Pons (tissue), 1 donor: ENCODE measurements around the gene MRRF.

Experiments used
- DNase-seq: peaks from one replicate; pipeline ENCODE4 v3.0.0-alpha.2; 2016; ENCODE audit warnings: low spot score

MRRF gene

DNA sequence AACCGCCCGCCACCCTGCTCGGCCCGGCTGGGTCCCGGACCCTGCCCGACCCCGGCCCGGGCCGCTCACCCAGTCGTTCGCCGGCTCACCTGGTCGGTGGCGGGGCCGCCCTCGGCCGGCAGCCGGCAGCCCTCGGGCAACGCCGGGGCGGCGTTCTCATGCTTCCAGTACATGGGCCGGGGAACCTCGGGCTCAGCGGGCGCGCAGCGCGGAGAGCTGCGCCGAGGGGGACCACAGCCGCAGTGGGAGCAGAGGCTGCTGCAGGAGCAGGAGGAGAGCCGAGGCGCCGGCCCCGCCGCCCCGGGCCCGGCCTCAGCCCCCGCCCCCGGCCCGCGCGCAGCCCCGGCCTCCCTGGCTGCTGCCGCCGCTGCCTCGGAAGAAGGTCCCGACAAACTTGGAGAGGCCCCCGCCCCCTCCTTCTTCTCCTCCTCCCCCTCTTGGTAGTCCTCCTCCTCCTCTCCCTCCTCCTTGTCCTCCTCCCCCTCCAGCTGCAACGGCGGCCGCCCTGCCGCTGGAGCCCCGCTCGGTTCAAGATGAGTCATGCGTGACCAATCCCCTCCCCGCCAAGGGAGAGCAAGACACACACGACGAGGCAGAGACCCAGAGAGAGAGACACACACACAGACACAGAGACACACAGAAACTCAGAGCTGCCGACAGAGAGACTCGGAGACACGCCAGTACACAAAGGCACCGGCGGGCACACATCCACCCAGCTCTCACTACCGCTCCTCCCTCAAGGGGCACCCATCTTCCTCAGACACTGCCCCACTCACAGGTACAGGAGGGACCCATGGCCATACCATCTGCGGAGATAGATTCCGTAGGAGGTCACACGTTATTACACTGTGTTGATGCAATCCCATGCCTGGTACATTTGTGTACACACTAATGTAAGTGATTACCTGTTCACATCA is 35.9 kb upstream of the MRRF start, which contains the start of gene LHX6:
Gene LHX6 (minus strand): TSS at position 390 of the 917 bp plus-strand sequence. CDS start 217 bp downstream, at position 173.
- no peak for DNase-seq

- DNase-seq, result no peak
These were observed 35.2 kb upstream of the MRRF start for GRCh38 chr9:122229485-122229837.

GRCh38 chr9:122232796-122233306 is 31.8 kb upstream of the MRRF start:
- DNase-seq, result no peak

DNA sequence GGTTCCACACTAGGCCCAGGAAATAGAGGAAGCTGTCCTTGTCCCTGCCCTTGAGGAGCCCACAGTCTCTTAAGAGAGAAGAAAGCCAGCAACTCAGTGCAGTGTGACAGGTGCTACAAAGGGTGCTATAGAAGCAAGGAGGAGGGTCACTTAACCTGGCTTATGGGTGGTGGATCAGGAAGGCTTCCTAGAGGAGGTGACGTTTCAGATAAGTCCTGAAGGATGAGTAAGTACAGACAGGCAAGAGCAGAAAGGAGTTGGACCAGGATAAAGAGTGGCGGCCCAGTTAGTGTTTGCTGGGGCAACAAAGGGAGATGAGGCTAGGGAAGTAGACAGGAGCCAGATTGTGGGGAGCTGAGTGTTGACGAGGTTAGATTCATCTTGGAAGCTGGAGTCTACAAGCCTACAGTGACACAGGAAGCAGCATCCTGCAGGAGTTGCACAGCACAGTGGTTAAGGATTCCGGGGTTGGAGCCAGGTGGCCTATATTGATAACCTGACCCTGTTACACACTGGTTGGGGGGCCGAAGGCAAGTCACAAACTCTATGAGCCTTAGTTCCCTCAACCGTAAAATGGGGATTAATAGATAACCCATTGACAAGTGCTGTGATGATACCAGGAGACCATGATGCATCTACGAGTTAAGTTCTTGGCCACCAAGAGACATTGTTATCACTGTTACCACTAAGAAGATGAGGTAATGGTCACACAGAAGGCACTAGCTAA is 30.5 kb upstream of the MRRF start:
- DNase-seq, result no peak

GRCh38 chr9:122236681-122237080 is 28.0 kb upstream of the MRRF start:
- DNase-seq, result no peak

DNA sequence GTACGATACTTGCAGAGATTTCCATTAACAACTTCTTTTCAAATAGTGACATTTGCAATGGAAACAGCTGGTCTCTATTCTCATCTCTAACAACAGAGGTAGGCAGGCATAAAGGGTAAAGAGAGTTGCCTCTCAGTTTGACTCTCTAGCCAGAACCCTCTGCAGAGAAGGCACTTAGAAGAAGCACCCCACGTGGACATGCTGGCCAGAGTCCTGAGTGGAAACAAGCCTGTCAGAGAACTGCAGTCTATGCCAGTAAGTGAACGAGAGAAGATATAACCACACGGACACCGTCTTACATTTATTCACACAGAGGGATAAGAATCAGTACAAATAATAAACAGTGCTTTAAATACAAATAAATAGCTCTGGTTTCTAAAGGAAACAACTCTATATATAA is 25.0 kb upstream of the MRRF start:
- peak; percentile 48 for DNase-seq

GRCh38 chr9:122244349-122244748 is 20.3 kb upstream of the MRRF start:
- DNase-seq, result no peak

GRCh38 chr9:122246666-122247065 is 18.0 kb upstream of the MRRF start:
- no peak for DNase-seq

- no peak for DNase-seq
These were observed 16.2 kb upstream of the MRRF start for GRCh38 chr9:122248448-122248865.

GRCh38 chr9:122251351-122251750 is 13.3 kb upstream of the MRRF start:
- DNase-seq, result peak; percentile 85

GRCh38 chr9:122252796-122253195 is 11.9 kb upstream of the MRRF start:
- DNase-seq, result no peak

DNA sequence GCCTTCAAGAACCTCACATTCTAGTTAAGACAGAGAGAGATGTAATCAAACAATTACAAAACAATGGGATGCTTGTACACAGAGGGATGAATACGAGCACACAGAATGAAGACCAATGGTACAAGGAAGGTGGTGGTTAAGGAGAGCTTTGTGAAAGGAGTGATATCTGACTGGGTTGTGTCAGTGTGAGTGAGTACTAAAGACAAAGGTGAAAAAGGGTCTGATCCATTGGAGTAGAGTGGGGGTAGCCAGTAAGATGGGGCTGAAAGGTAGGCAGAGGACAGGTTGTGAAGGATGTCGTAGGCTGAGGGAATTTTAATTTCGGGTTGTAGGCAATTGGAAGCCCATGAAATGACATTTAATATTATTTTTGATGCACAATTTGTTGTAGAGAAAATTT is 9.9 kb upstream of the MRRF start:
- no peak for DNase-seq

GRCh38 chr9:122256206-122256605 is 8.5 kb upstream of the MRRF start:
- no peak for DNase-seq

DNA sequence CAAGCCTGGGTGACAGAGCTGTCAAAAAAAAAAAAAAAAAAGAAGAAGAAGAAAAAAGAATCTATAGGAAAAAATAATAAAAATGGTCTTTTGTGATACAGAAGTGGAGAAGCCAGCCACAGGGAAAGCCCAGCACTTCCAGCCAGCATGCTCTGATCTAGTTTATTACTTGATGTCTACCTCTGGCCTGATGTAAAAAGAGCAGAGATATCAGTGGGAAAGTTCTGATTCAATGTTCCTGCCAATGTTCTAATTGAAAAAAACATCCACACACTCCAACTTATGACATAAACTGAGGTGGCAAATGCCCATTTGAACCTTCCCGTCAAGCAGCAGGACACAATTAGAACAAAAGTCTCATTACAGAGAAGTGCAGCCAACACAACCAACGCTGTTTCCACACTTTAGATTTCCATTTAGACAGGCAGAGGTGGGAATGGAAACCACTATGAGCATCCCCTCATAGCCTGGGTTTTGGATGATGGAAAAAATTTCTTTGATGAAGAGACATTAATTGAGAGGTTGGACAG is 5.7 kb upstream of the MRRF start:
- DNase-seq, result no peak

- no peak for DNase-seq
These were observed 3.2 kb upstream of the MRRF start for GRCh38 chr9:122261469-122261881.

GRCh38 chr9:122262073-122262472 is 2.6 kb upstream of the MRRF start:
- DNase-seq, result no peak

DNA sequence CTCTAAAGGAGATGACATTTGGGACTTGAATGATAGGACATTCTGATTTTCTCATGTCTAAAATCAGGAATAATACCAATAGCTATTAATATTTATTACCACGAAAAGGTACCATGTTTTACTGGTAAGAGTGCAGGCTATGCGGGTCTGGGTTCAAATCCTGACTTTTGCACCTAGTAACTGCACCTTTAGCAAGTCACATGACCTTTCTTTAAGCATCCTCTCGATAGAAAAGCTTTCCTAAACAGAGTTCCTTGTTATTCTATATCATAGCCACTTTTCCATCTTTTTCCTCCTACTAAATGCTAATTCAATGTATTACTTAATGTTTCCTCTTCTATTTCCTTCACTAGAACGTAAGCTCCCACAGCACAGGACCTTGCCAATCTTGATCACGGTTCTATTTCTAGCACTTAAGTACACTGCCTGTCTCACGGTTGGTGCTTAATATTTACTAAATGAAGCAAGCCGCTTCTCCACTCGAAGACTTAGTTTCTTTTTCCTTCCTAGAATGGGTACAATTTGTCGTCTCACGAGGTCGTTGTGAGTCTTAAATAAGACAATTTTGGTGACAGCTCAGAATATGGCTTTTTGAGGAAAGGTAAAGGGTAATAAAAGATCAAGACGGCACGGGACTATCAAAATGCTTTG is 858 bp upstream of the MRRF start:
- no peak for DNase-seq

- peak; percentile 58 for DNase-seq
These were observed 650 bp downstream of the MRRF start for GRCh38 chr9:122265149-122265915.

DNA sequence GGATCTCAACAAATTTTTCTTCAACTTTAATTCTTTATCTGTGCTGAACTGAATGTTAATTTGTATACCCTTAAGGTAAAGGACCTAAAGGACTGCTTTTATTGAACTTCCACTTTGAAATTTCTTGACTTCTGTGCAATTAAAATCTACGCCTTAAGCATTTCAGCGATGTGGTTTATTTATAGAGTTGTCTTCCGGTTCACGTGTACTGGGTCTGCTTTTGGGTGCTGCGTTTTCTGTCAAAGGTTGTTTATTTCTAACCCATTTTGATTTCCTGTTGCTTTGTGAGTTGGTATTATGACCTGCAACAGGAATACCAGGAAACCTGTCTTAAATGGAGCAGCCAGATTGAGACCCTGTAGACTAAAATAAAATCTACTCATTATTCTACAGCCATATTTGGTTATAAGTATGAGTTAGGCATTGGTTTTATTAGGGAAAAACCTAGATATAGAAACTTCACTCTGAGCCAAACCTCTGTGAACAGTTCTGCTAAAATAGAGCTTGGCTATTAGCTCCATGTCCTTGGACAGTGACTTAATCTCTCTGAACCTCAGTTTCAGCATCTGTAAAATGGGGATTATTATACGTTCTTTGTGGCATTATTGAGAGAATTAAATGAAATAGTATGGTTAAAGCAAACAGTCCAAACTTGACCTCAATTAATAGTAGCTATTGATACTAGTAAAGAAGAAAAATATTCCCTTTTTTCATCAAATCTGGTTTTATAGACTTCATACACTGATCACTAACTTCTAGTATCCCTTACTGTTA is 3.5 kb downstream of the MRRF start:
- DNase-seq, result no peak

DNA sequence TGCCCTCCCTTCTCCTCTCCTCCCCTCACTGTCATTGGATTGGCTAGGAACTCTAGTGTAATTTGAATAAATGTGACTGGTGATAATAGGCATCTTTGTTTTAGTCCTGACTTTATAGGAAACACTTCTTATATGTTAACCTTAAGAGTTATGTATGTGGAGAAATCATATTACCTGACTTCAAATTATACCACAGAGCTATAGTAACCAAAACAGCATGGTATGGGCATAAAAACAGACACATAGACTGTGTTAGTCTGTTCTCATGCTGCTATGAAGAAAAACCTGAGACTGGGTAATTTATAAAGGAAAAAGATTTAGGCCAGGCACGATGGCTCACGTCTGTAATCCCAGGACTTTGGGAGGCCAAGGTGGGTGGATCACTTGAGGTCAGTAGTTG is 9.4 kb downstream of the MRRF start:
- DNase-seq, result no peak

- no peak for DNase-seq
These were observed 11.4 kb downstream of the MRRF start for GRCh38 chr9:122276096-122276495.
